K562 (cell line): ENCODE data around the gene NVL. TPM values are rescaled to one million over a fixed set of nuclear protein-coding genes. Genes with fewer than 3 reads are reported as not detected.

ENCODE experiments used
- CHD2 ChIP-seq: IDR thresholded peaks from 2 replicates; pipeline ENCODE4 v1.6.1; 2011; ENCODE audit warnings: low read depth, low read length
- CUX1 ChIP-seq: fragments of 200-800 bp; sonication (Bioruptor generic); IDR thresholded peaks from 2 replicates; pipeline ENCODE4 v1.6.1; 2016; ENCODE audit warnings: missing genetic modification characterization, missing compliant biosample characterization
- DPF2 ChIP-seq: fragments of 450-650 bp; IDR thresholded peaks from 2 replicates; pipeline ENCODE4 v1.6.1; 2016
- EP400 ChIP-seq: fragments of 450-650 bp; IDR thresholded peaks from 2 replicates; pipeline ENCODE4 v1.6.1; 2017; ENCODE audit warnings: antibody characterized with exemption, mild to moderate bottlenecking, moderate library complexity
- FOXK2 ChIP-seq, 2 experiments: fragments of 450-650 bp; IDR thresholded peaks in 1 of 2; conservative IDR thresholded peaks in 1 of 2; 2 replicates each; pipeline ENCODE4 v1.6.1; 2016; ENCODE audit warnings: low read depth in 2 of 2, mild to moderate bottlenecking in 1 of 2
- GABPA ChIP-seq: fragments of 200-800 bp; sonication (Bioruptor generic); conservative IDR thresholded peaks from 2 replicates; pipeline ENCODE4 v1.6.1; 2016; ENCODE audit warnings: low read depth, missing genetic modification characterization, missing compliant biosample characterization
- GTF3C2 ChIP-seq: IDR thresholded peaks from 3 replicates; pipeline ENCODE4 v1.6.1; 2011; ENCODE audit warnings: borderline replicate concordance, mild to moderate bottlenecking, moderate library complexity; ENCODE audit not compliant: insufficient read length; ENCODE audit errors: extremely low read depth
- MCM7 ChIP-seq, 2 experiments: fragments of 450-650 bp; IDR thresholded peaks; 2 replicates each; pipeline ENCODE4 v1.6.1; 2016 to 2018
- MTA3 ChIP-seq: fragments of 450-650 bp; formaldehyde crosslinking; IDR thresholded peaks from 2 replicates; pipeline ENCODE4 v1.6.1; 2017; ENCODE audit warnings: mild to moderate bottlenecking, borderline replicate concordance
- NR2C2 ChIP-seq, 2 experiments: fragments of 200-800 bp in 1 of 2; sonication (Bioruptor generic) in 1 of 2; sonication (generic) in 1 of 2; formaldehyde crosslinking in 1 of 2; IDR thresholded peaks; 2 replicates each; pipeline versions ENCODE4 v1.6.1 to v1.8.0; 2016 to 2022; ENCODE audit warnings: mild to moderate bottlenecking in 1 of 2, missing compliant biosample characterization in 1 of 2, missing genetic modification characterization in 1 of 2, missing genetic modification reagents in 1 of 2
- PCBP1 ChIP-seq: fragments of 200-400 bp; formaldehyde crosslinking; IDR thresholded peaks from 2 replicates; pipeline ENCODE4 v1.6.1; 2018; ENCODE audit warnings: mild to moderate bottlenecking, low read depth, low read length; ENCODE audit not compliant: poor library complexity, severe bottlenecking
- PRPF4 ChIP-seq: fragments of 200-400 bp; formaldehyde crosslinking; IDR thresholded peaks from one replicate; pipeline ENCODE4 v1.6.1; 2017; ENCODE audit warnings: low read length, low read depth, mild to moderate bottlenecking; ENCODE audit not compliant: insufficient read depth, poor library complexity, severe bottlenecking
- SREBF1 ChIP-seq: fragments of 150-350 bp; IDR thresholded peaks from 2 replicates; pipeline ENCODE4 v1.6.1; 2014; ENCODE audit warnings: antibody characterized with exemption, low read depth, low read length, borderline replicate concordance
- STAT5A ChIP-seq: IDR thresholded peaks from 2 replicates; pipeline ENCODE4 v1.6.1; 2012; ENCODE audit warnings: low read length, inconsistent platforms, borderline replicate concordance
- ZBTB1 ChIP-seq: sonication (generic); formaldehyde crosslinking; IDR thresholded peaks from 2 replicates; pipeline ENCODE4 v1.8.1; 2023; ENCODE audit warnings: missing genetic modification reagents, low read depth, mild to moderate bottlenecking, borderline replicate concordance
- ZNF408 ChIP-seq: fragments of 250-450 bp; sonication (Bioruptor Pico); IDR thresholded peaks from 2 replicates; pipeline ENCODE4 v1.4.0; 2020; ENCODE audit warnings: low read depth, mild to moderate bottlenecking, moderate library complexity
- ZNF507 ChIP-seq: conservative IDR thresholded peaks from 2 replicates; pipeline ENCODE4 v1.6.1; 2017; ENCODE audit warnings: missing genetic modification characterization, missing compliant biosample characterization
- ZNF512 ChIP-seq: IDR thresholded peaks from 2 replicates; pipeline ENCODE4 v1.6.1; 2016; ENCODE audit warnings: missing genetic modification characterization, missing compliant biosample characterization
- ZNF780A ChIP-seq: fragments of 250-450 bp; sonication (Bioruptor Pico); IDR thresholded peaks from 2 replicates; pipeline ENCODE4 v1.5.0; 2021; ENCODE audit warnings: mild to moderate bottlenecking
- polyA plus RNA-seq, 8 experiments: library from polyadenylated mRNA; depleted of rRNA in 4 of 8; stranded (reverse) in 5 of 8; unstranded in 3 of 8; fragments of >200 nt; fragmentation: Nextera tagmentation in 2 of 8; fragmentation: Illumina TruSeq in 1 of 8; extraction: Ambion mirVana in 2 of 8; extraction: Trizol in 1 of 8; gene quantifications; 2 replicates each; pipeline versions ENCODE4 v1.2.1 to v1.2.3, GENCODE V29; 2011 to 2014; ENCODE audit warnings: inconsistent platforms in 1 of 8, missing spikeins in 1 of 8
- total RNA-seq, 7 experiments: library from RNA; depleted of rRNA in 6 of 7; stranded (reverse); fragments of >200 nt in 6 of 7; fragmentation: Illumina TruSeq in 2 of 7; extraction: Trizol in 2 of 7; gene quantifications; 2 replicates each; pipeline versions ENCODE4 v1.2.1 to v1.2.3, GENCODE V29; 2011 to 2021; ENCODE audit warnings: low replicate concordance in 1 of 7

The NVL gene
- total and polyA plus RNA-seq, 9 of the 15 experiments (the other 6 are each of a cell fraction or from before 2014, with no cell fraction given) = 32.5 to 86.6 (median 62.9) TPM

GRCh38 chr1:224333309-224333926 is 3.4 kb upstream of the NVL start (continued):
- TF ChIP-seq PCBP1 (no peak), ZNF512 (tag) (no peak), ZNF507 (tag) (no peak), FOXK2 (conservative IDR thresholded peaks at IDR 0.05 in 1 of 2, IDR thresholded peaks at IDR 0.05 in 1 of 2; ENCODE audit: low read depth in 2 of 2) (no peak), PRPF4 (no peak), DPF2 (no peak), GTF3C2 (no peak), GABPA (tag) (no peak; the same call in 1 of the 2 replicates), STAT5A (no peak), SREBF1 (no peak), ZBTB1 (CRISPR knock-in tag) (no peak), MTA3 (no peak), NR2C2 (CRISPR knock-in tag; IDR thresholded peaks at IDR 0.05) (no peak), NR2C2 (tag; IDR thresholded peaks at IDR 0.05) (no peak), CUX1 (CRISPR knock-in tag) (no peak), MCM7 (IDR thresholded peaks at IDR 0.05) (no peak), ZNF780A (no peak), EP400 (no peak; the same call in 1 of the 2 replicates), CHD2 (no peak), ZNF408 (no peak)
